Activated CD8-positive, alpha-beta memory T cell treated with anti-CD3 and anti-CD28 coated beads for 4 hours (primary cell): ENCODE results near the gene SLC9C2.
"Not testable (repeated sequence)": the region's sequence is repeated elsewhere in the genome, so short reads cannot be mapped to it uniquely, and the experiment has no call there.

Experiments used
- DNase-seq, 2 donors: peaks; one replicate each; pipeline ENCODE4 v3.0.0-alpha.2; 2020; ENCODE audit warnings: low read depth in 2 of 2

Gene SLC9C2

GRCh38 chr1:173527151-173527826 is 75.6 kb downstream of the SLC9C2 start:
- no peak for DNase-seq

DNA sequence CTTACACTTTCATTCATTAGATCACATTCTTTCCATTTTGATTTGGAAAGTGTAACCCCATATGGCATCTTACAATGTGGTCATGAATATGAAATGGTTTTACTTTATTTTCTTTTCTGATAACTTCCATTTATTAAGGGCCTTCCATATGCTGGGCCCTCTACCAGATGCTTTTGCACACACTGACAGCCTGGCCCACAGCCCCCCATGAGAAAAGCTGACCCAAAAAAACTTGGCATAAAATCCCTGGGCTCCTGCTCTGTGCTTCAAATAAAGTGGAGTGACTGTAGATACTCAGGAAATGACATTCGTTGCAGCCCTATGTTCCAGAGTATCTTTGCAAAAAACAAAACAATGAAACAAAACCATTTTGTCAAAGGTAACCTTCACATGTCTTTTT is 76.9 kb downstream of the SLC9C2 start:
- no peak for DNase-seq

DNA sequence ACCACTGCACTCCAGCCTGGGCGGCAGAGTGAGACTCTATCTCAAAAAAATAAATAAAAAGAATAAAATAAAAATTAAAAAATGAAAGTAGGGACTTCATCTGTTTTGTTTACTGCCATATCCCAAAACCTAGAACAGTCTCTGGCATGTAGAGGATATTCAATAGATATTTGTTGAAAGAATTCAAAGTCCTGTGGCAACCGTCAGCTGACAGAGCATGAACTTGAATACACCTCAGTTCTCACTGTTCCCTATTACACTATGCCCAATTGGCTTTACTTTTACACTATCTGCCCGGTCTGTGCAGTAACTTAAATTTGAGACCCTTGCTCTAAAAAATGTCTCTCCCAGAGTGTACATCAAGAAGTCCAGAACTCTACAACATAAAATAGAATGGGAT is 79.5 kb downstream of the SLC9C2 start:
- no peak for DNase-seq

GRCh38 chr1:173520799-173521198 is 82.1 kb downstream of the SLC9C2 start:
- no peak for DNase-seq

DNA sequence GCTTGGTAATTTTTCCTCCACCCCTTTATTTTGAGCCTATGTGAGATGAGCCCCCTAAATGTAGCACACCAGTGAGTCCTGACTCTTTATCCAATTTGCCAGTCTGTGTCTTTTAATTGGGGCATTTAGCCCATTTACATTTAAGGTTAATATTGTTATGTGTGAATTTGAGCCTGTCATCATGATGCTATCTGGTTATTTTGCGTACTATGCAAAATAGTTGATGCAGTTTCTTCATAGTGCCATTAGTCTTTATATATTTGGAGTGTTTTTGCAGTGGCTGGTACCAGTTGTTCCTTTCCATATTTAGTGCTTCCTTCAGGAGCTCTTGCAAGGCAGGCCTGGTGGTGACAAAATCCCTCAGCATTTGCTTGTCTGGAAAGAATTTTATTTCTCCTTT is 88.4 kb downstream of the SLC9C2 start:
- not testable (repeated sequence) for DNase-seq

- no peak for DNase-seq
Measured at GRCh38 chr1:173509797-173510196, 93.1 kb downstream of the SLC9C2 start.

DNA sequence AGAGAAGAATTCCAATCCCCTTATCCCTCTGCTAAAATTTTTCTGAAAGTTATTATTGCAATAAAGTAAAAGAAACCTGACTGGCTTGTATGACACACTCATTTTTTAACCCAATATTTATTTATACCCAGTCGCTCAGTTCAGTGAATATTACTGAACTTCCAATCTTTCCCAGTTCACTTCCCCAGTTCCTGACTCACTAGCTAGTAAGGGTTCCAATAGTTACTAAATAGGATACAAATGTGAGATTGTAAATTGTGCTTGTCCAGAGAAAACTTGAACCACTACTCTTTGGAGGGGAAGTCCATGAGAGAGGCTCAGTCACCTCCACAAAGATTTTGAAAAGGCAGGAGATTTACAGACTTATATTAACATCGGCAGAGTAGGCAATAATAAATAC is 94.3 kb downstream of the SLC9C2 start:
- no peak for DNase-seq

DNA sequence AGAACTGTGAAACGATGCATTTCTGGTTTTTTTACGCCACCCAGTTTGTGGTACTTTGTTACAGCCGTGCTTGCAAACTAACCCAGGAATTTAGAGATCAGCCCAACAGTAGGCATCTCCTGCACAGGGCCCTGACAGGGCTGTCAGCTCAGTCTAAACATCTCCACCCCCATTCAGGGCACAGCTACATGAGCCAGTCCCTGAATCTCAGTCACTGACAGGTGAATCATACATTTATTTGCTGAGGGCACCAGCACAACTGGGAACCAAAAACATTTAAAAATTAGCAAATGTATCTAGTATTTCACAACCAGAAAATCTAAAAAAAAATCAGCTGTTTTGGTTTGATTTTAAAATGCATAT is 95.0 kb downstream of the SLC9C2 start:
- DNase-seq = no peak

DNA sequence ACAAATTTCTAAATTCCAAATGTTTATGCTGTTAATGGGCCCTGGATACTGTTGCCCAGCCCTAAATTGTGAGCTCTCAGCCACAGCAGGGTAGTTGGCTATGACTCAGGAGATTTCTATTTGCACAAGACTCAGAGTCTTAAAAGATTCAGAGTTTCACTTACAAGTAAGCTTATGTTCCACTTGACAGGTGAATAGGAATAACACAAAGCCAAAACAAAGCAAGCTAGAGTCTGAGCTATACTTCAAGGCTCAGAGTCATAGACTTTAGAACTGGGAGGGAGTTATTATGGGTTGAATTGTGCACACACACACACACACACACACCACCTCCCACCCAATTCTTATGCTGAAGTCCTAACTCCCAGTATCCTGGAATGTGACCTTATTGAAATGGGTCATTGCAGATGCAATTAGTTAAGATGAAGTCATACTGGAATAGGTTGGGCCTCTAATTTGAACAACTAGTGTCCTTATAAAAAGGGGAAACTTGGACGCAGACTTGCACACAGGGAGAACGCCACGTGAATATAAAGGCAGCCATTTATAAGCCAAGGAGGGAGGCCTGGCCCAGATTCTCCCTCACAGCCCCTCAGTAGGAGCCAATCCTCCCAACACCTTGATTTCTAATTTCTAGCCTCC is 95.5 kb downstream of the SLC9C2 start:
- no peak for DNase-seq

- no peak for DNase-seq
Measured at GRCh38 chr1:173506437-173506836, 96.4 kb downstream of the SLC9C2 start.

GRCh38 chr1:173505391-173505790 is 97.5 kb downstream of the SLC9C2 start:
- DNase-seq = no peak

- DNase-seq = no peak
Measured at GRCh38 chr1:173504268-173504667, 98.6 kb downstream of the SLC9C2 start.

DNA sequence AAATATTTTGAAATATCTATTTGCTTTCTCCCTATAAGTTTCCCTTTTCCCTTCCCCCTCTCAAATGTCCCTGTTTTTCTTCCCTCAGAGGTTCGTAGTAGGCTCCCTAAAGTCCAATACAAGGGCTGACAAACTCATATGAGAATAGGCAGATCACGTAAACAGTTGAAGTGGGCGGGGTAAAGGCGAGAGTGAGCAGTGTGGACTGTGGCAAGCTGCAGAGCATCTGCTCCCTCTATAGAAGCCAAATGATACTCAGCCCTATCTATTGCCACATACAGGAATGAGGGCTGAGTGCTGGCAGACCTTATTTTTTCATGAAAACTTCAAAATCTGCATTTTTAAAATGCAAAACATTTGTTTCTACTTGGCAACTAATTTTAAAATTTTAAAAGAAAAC is 99.5 kb downstream of the SLC9C2 start:
- DNase-seq = no peak

DNA sequence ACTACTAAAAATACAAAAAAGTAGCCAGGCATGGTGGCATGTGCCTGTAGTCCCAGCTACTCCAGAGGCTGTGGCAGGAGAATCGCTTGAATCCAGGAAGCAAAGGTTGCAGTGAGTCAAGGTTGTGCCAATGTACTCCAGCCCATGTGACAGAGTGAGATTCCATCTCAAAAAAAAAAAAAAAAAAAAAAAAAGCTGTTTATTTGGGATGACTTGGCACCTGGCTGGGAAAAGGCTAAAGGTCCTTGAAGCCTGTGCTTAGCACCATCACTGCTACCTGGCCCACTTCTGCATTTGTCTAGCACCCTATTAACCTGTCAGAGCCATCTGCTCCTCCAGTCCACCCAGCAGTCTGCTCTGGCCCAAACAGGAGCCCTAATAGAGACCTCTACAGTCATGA is 100.8 kb downstream of the SLC9C2 start:
- no peak for DNase-seq

- no peak for DNase-seq
Measured at GRCh38 chr1:173499729-173500128, 103.1 kb downstream of the SLC9C2 start.

DNA sequence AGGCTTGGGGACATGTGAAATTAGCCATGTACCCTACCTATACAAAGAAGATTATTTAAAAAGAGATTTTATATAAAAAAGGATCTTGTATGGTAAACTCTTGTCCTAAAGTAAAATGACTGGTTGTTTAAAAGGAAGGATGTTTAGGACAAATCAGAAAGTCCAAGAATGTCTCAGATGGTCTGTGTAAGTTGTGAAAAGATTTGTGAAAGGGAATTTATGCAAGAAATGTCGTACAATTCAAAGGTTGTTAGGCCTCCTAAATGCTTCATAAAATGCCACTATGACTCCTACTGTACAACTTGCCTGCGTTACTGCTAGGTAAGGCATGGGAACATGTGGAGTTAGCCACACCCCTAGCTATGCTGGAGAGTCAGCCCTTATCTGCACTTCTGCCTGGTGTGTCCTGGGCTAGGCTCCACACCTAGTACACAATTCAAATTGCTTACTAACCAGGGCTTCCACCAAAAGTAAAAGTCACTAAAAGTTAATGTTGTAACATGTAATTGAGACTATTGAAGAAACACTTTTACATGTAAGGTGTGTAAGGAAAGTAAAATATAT is 106.0 kb downstream of the SLC9C2 start:
- DNase-seq = no peak

- no peak for DNase-seq
Measured at GRCh38 chr1:173495609-173496267, 107.1 kb downstream of the SLC9C2 start.

- DNase-seq = not testable (repeated sequence)
Measured at GRCh38 chr1:173493125-173493524, 109.7 kb downstream of the SLC9C2 start.

DNA sequence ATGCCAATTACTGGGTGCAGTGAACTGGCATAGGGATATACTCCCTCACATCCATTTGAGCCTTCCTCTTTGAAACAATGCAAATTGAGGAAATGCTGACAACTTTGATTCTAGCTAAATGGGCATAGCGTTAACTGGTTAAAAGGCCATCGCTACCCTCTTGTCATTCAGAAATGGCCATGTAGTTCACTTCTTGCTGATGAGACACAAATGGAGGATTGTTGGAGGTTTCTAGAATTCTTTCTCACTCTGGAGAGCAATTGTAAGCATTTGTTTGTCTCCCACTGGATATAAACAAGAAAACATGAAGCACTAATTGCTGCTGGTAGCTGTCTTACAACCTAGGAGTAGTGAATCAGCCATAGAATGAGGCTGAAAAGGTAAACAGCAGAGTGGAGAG is 111.4 kb downstream of the SLC9C2 start:
- no peak for DNase-seq

GRCh38 chr1:173489929-173490328 is 112.9 kb downstream of the SLC9C2 start:
- no peak for DNase-seq

- no peak for DNase-seq
Measured at GRCh38 chr1:173489149-173489600, 113.7 kb downstream of the SLC9C2 start.

- no peak for DNase-seq
Measured at GRCh38 chr1:173488001-173488400, 114.9 kb downstream of the SLC9C2 start.

GRCh38 chr1:173485401-173485800 is 117.5 kb downstream of the SLC9C2 start:
- no peak for DNase-seq
